HG03432 (cell line): Measurements from ENCODE around the gene BAZ2A.

ENCODE experiments used
- ATAC-seq: cut with Tn5 transposase; IDR thresholded peaks from one replicate; pipeline ENCODE4 v1.9.1; 2021; ENCODE audit warnings: mild to moderate bottlenecking, moderate library complexity; ENCODE audit not compliant: unreplicated experiment

BAZ2A gene

DNA sequence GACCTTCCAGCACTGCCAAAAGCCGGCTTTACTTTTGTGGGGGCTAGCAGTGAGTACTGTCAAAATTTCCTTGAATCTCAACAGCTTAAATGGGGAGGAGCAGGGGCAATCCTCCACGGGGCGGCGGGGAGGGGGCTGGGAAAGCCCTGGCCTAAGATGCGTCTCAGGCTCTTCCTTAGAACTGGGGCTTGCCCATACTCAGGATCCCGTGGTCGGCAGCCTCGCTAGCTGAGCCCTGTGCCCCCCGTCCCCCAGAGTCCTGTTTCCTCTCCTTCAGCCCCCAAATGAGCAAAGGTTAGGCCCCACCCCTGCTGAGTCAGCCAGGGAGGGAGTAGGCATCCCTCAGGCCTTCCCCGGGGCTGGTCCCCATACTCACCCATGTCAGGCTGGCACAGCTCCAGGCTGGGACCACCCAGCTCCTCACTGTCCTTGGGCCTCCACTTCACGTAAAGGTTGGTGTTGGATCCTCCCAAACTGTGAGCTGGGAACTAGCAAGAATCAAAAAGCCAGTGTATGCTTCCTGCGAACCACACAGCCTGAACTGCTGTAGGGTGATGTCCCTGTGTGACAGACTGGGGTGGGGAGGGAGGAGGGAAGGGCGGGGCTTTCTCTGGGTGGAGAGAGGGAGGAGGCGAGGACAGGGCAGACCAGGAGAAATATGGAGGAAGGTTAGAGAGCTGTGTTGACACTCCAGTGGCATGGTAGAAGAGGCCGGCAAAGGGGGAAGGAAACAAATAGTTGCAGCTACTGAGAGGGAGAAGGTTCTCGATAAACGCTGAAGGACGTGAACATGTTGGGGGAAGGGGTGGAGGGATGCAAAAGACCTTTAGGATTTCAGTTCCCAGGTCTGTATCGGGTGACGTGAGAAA, 5.9 kb upstream of the BAZ2A start:
- peak; percentile 48 for ATAC-seq

DNA sequence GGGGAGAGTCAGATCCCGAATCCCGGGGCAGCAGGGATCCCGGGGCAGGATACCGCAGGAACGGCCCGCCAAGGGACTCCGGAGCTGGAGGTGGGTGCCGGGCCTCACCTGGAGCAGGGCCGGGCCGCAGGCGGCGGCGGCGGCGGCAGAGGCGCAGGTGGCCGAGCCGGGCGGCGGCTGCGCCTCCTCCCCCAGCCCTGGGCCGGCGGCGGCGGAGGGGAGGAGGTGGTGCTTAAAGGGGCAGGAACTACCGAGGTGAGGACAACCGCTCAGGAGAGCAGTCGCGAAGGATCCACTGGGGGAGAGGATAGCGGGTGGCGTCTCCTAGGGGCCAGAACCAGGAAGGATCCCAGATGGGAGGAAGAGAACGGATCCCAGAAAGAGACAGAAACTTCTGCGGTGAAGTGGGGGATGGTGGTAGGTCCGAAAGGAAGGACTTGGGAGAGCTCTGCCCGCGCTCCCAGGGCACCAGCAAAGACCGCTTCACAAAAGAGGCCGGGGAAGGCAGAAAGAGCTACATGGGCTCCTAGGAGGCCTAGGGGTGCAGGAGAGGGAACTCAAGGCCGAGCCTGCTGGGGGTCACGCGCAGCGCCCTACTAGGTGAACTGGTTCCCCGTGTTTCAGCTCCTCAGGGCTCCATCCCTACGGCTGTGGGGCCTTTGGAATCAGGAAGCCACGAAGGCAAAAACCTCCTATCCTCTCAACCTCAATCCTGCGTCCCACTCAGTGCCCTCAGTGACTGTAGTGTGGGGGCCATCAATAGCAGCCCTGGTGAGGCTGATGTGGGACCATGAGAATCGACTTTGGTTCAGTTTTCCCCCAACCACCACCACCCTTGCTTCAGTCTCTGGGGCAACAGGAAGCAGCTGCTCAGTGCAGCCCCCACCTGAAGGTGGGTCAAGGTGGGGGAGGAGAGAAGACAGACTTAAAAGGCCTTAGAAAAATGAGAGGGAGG, 5.0 kb upstream of the BAZ2A start:
- ATAC-seq = peak; percentile 31

DNA sequence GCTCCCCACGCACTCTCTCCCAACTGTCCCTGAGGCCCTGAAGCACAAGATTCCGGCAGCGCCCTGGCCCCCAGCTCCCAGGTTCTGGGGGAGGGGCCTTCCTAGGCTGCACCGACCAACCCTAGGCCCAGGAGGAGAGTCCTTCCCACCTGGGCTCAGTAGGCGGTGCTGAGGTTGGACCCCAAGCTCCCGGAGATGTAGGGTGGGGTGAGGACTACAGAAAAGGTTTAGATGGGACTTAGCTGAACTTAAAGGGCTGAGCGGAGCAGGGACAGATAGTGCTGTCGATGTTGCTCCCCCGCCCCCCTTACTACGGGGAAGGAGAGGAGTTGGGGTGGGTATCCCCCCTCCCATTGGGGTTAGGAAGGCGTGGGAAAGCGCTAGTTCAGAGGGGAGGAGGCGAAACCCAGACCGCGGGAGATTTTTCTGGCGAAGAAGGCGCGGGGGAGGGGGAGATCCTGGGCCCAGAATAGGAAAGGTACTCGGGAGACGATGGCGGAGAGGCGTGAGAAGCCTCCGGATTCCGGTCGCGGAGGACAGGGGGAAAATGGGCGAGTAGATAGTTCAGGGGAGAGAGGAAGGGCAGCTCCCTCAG, 4.2 kb upstream of the BAZ2A start:
- no peak for ATAC-seq

DNA sequence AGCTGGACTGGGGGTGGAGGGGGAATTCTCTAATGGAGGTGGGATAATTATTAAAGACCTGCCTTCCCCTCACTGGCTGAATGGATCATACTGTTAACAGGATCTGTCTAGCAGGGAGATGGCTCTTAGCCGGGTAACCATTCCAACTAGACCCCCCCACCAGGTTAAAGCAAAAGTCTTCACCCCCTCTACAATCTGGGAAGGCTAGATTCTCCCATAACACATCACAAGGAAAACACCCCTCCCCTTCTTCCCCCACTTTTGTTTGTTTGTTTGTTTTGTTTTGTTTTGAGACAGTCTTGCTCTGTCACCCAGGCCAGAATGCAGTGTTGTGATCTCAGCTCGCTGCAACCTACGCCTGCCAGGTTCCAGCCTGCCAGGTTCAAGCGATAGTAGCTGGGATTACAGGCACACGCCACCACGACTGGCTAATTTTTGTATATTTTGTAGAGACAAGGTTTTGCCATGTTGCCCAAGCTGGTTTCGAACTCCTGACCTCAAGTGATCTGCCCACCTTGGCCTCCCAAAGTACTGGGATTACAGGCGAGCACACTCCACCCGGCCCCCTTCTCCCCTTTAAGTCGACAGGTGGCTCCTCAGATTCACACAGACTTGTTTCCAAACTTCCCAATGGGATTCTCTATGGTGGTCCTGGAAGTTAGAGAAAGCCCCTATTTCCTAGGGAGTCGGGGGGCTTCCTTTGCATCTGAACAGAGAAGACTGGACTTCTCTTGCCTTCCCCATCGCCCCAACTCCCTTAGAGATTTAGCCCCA, 3.5 kb upstream of the BAZ2A start:
- no peak for ATAC-seq

DNA sequence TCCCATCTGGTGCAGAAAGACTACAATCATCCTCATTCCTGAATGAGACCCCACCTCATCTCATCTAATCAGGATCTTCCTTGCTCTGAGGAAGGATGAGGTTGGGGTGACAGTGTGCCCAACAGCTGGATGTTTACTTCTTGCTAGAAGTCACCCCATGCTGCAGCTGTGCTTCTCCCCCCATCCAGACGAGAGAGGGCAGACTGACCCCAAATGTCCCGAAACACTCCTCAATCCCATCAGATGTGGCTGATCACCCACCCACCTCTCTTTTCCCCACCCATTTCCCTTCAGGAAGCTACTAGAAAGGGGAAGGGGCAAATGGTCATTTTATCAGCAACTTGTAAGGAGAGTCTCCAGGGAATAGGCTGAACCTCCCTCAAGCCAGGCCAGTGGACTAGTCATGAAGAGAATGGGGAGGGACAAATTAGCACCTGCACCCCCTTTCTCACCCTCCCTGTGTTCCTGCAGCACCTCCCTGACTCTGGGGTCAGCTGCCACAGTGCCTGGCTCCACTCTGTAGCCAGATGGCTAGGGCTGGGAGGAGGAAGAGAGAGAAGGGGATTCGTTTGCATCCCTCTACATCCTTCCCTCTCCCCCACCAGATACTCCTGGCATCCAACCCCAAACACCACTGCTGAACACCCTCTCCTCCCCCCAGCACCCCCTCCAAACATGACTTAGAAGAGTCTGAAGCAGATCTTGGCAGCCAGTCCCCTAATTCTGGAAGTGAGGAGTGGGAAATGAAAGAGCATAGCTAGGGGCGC, 2.8 kb upstream of the BAZ2A start:
- no peak for ATAC-seq

DNA sequence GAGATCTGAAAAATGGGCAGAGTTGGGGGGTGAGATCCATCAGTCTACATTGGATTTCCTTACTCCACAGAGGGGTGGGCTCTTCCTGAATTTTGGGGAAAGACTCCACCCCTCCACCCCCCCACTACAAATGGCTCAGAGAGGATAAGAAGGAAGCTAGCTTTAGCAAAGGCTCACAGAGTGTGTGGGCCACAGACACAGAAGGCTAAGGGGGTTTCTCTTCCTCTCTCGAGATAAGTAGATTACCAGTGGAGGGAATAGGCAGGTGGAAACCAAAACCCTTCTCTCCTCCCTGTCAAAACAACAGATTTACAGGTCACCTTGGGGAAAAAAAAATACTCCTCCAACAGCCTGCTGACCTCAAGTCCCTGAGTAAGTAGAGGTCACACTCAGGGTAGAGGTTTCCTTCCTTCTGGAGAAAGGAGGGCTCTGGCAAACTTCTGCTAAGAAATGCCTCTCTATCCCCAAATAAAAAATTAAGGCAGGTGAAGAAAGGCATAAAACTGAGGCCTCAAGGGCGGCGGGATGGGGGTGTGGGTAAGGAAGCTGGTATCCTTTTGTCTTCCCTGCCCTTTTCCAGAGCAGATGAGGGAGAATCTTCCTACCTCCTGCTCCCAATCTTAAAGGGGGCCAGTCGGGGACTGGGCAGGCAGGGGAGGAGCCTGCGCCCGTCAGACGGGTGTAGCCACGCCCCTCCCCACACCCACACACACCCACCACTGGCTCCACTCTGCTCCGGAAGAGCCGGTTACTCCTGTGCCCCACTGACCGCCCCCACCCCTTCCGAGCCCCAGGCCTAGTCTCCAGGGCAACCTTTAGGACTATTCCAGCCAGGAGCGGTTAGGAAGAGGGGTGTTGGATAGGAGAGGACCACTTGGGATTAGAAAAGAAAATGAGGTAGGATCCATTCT, 1.9 kb upstream of the BAZ2A start:
- peak; percentile 22 for ATAC-seq

DNA sequence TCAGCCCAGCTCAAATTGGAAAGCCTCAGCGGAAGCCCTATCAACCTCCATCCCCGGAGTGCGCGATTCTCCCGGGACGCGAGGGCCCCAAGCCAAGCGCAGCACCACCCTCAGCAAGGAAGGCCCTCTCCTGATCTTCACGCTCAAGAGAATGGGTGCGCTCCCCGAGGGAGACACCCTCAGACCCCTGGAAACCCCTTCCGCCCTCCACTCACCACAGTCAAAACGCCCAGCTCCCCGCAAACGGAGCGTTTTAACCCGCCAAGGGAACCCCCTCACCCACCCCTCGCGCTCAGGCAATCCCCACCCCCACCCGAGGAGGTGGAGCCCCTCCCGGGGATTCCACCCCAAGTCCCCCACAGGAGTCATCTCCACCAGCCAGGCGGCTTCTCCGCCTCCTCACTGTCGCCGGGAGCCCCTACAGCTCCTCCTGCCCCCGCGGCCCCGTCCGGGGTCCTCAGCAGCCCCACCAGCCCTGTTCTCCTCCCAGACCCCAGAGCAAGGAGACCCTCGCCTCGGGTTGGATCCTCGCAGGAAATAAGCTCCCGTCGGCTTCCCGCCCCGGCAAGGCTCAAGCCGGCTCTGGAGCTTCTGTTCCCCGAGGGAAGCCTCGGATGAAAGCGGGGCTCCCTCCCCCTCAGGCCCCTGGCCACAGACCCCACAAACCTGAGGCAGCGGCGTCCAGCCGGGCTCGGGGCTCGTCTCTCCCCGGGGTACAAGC, 507 bp downstream of the BAZ2A start:
- peak; percentile 18 for ATAC-seq

DNA sequence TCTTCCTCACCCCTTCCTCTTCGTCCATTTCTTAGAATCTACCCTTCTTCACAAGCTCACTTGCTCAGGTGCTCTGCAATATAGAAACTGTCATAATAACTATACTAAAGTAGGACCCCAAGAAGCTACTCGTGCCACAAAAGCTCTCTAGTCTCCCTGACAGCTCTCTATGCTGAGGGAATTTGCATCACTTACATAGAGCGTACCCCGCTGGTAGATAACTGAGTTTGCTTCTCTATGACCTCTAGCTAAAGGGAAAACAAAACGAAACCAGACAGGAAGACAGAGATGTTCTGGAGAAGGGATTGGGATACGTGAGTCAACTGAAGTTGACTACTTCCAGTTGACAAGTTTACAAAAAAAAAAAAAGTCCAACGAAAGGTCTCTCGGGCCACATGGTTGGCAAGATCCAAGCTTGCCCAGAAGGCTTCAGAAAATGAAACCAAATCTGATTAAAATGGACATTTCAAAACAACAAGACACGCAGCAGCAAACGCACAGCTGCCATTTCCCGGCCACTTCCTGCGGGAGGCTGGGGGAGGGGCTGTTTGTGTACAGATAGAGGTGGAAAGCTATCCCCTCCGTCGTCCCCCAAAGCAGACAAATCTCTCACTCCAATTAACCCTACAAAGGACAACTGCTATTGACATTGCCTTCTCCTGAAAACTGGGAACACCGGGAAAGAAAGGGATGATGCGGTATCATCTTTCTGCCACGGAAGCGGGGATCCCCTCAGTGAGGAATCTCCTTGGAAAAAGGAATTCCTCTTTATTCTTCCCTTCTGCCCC, 1.3 kb downstream of the BAZ2A start:
- ATAC-seq = no peak

DNA sequence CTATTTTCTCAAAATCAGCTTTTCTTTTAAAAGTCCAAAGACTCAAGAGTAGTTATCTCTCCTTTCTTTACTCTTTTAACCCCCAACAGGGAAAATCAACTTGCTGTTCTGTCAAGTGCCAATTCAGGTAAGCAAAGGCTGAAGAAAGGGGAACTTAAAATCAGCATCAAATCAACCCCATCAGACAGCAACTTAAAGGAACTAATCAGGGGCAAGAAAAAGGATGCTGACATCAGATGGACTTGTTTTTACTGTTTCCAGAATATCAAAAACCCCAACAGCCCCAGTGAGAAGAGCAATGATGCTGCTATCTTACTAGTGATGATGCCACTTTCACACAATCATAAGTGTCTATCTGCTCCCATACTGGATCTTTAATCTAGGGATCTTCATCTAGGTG, 3.4 kb downstream of the BAZ2A start:
- ATAC-seq = no peak

DNA sequence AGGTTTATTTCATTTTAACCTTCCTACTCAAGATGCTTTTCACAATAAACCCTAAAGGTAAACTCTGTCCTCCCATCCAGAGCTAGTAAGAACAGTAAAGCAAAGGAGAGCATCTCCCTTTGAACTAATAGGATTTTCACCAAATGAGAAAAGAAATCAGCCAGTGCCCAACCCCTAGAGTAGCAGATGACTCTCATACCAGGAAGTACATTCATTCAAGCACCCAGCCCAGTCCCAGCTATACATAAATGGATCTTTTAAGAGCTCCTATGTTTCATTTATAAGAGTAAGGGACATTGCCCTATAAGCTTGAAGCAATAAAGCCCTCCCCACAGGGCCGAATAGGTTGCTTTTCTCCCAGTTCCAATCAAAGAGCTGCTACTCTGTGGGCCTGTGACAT, 7.6 kb downstream of the BAZ2A start:
- no peak for ATAC-seq

DNA sequence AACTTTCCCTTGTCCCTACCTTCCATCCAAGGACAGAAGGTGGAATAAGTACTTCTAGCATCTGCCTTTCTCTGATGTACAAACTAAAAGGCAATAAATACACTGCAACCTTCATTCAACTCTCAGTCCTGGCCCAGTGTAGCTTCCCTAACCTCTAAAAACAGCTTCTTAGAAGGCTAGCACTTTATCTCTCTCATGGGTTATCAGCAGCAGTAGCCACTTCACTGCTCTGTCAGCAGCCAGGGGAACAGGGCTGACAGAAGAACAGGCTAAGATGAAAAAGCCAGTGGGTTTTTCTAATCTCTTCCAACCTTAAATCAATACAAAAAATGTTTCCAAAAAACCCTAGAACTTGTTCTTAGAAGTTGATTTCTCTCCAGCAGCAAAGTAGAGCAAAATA, 13.2 kb downstream of the BAZ2A start:
- ATAC-seq = no peak

DNA sequence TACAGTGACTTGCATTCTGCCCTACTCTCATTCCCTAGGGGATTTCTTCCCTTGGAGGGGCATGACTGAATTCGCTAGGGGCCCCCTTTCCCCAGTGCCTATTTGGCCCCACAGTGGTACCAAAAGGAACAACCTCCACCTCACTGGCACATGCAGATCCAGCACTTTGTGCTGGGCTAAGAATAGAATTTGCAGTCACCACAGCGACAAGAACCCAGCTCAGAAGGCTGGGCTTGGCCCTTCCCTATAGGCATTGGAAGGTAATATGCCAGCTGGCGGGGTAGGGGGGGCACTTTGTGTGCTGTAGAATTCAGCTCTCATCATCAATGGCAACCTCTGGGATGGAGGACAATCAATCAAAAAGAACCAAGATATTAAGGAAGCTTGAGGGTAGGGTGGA, 13.9 kb downstream of the BAZ2A start:
- no peak for ATAC-seq

DNA sequence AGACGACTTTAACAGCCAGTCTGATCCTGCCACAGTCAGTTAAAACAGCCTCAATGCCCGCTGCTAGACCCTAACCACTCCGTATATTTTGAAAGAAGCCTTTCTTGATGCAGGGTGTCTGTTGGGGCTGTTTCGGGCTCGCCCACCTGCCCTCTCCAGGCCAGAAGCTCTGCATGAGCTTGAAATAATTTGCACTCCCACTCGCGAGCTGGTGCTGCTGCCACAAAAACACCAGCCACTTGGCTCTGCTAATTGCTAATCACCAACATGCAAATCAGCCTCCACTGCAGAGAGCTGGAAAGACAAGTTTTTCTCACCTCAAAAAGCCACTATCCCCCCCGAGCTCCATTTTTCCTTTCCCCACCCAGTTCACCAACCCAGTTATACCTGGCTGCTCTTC, 15.5 kb downstream of the BAZ2A start:
- no peak for ATAC-seq

DNA sequence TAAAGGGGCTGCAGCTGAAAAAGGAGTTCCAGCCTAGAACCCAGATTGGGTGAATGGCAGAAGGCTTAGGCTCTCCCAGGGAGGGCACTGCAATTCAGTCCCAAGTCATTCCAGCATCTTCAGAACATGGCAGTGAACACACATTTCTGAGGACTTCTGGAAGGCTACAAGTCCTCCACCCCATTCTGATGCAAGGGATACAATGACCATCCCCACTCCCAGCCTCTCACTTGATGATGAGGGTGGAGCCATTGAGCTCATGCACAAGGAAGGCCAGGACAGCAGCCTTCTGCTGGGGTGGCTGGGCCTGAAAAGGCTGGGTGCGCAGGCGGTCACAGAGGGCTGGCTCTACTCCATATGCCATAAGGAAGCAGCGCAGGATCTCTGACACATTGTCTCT, 25.8 kb downstream of the BAZ2A start:
- no peak for ATAC-seq

DNA sequence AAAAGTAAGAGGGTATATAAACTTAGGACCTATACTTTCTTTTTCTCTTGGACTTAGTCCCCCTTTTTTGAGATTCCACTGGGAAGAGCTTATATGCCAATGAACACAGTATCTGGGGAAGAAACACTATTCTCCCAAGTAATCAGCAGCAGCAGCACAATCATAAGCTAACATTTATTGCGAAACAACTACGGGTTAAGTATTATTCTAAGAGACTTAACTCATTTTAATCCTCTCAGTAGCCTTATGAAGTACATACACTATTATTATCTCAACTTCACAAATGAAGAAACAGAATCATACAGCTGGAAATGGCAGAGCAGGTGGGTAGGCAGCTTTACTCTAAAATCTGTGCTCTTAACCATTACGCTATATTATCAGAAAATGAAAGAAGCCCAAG, 27.9 kb downstream of the BAZ2A start:
- ATAC-seq = no peak

DNA sequence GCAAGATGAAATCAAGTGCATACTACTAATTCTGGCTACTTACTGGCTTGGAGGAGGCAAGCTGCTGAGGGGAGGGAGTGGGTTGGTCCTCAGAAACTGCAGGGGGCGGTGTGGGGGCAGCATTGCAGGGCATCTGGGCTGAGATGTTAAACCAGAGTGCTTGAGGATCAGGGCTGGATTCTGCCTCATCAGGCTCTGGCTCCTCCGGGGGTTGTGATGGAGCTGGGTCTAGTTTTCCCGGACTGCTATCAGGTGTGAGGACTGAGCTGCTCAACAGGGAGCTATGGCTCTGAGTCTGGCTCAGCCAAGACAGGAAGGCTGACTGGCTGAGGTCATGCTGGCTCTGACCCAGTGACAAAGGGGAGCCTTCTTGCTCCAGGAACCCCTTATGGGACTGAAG, 28.6 kb downstream of the BAZ2A start:
- no peak for ATAC-seq

DNA sequence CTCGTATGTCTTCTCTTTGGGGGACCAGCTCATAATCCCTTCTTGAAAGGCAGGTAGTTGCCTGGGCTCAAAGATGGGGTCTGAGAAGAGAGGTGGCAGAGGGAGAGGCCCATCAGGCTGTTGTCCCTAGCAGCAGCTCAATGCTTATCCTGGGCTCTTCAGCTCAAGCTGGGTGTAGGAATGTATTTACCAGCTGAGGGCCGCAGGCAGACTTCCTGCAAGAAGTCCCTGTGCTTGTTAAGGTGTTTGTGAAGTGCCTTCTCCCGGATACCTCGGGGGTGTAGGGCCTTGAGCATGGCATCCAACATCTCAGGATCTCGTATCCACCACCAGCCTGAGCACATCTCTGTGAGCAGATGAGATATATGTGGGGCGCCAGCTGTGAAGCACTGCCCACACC, 29.4 kb downstream of the BAZ2A start:
- no peak for ATAC-seq

DNA sequence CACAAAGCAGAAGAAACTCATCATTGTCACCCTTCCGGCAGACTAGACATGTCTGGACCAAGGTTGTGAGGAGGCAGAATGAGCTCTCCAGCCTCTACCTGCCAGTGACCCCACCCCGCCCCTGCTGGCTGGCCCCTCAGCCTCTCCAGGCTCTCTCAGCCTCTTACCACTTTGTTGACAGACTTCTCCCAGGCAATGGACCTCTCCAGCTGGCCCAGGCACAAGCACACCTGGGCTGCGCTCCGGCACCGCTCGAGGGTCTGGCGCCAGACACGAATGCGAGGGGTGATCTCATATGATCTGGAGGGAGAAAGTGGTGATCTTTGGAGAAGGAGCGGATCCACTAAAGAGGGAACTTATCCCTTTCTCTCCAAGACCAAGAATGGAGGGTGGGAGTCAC, 30.3 kb downstream of the BAZ2A start:
- ATAC-seq = no peak
